HepG2 (cell line): ENCODE data around the gene CHSY3. TPM values are rescaled to one million over a fixed set of nuclear protein-coding genes. Genes with fewer than 3 reads are reported as not detected.

Source experiments
- ATAC-seq: fragments of 200-7000 bp; cut with Tn5 transposase; 3 replicates; pipeline ENCODE4 v1.9.1; 2020; ENCODE audit warnings: mild to moderate bottlenecking, moderate library complexity
- BruUV-seq: library from RNA; stranded (reverse); fragments of 400-500 nt; replicated peaks from 2 replicates; lab custom pipeline; 2021; lab: Mats Ljungman, UMichigan
- CTCF ChIA-PET: fragments of 300-600 bp; formaldehyde crosslinking; extraction: SDS; loops from one replicate; lab custom pipeline; 2021; ENCODE audit warnings: low total read pairs, inconsistent platforms, low intra/inter-chr PET ratio; lab: Yijun Ruan, JAX
- POLR2A ChIA-PET: fragments of 350-600 bp; sonication (Branson Sonifier 250); formaldehyde crosslinking; loops from one replicate; lab custom pipeline; 2020; ENCODE audit warnings: antibody characterized with exemption, inconsistent platforms; lab: Yijun Ruan, JAX
- DNase-seq: peaks from one replicate; pipeline ENCODE4 v3.0.0-alpha.2; 2015; ENCODE audit warnings: low spot score
- FAIRE-seq: peaks from 3 replicates; lab custom pipeline; 2011; peaks lifted over from hg19 to GRCh38; lab: Jason Lieb, UNC
- H2AFZ ChIP-seq: one replicate; pipeline ENCODE4 v1.6.1; 2011; ENCODE audit warnings: low read length, inconsistent platforms
- H3K27ac ChIP-seq: fragments of 300-600 bp; 3 replicates; pipeline ENCODE4 v1.8.0; 2011; ENCODE audit warnings: mixed run types, mild to moderate bottlenecking, mixed read lengths, low read length, inconsistent platforms; ENCODE audit not compliant: insufficient read depth; ENCODE audit errors: extremely low read length
- H3K27me3 ChIP-seq, 2 experiments: fragments of 200-600 bp in 1 of 2; 2 replicates in 1 of 2; 3 replicates in 1 of 2; pipeline versions ENCODE4 v1.6.0 to v1.8.0; 2011; ENCODE audit warnings: low read length in 2 of 2, mild to moderate bottlenecking in 2 of 2, moderate library complexity in 2 of 2, inconsistent platforms in 1 of 2; ENCODE audit not compliant: insufficient read depth in 2 of 2, control insufficient read depth in 1 of 2
- H3K36me3 ChIP-seq, 2 experiments: fragments of 200-600 bp in 1 of 2; replicated peaks in 1 of 2; 2 replicates in 1 of 2; 3 replicates in 1 of 2; pipeline versions ENCODE4 v1.5.1 to v1.8.0; 2011; ENCODE audit warnings: low read length in 2 of 2, inconsistent platforms in 1 of 2; ENCODE audit not compliant: insufficient read depth in 2 of 2, control insufficient read depth in 1 of 2
- H3K4me1 ChIP-seq: 2 replicates; pipeline ENCODE4 v1.5.1; 2012; ENCODE audit warnings: low read length, inconsistent platforms; ENCODE audit not compliant: insufficient read depth
- H3K4me2 ChIP-seq: 2 replicates; pipeline ENCODE4 v1.6.0; 2011; ENCODE audit warnings: low read depth, low read length, inconsistent platforms
- H3K4me3 ChIP-seq, 3 experiments: fragments of 200-600 bp in 1 of 3; sonication (generic), shearing (Covaris generic) in 1 of 3; replicated peaks in 1 of 3; 2 replicates each; pipeline ENCODE4 v1.5.1; 2011 to 2016; ENCODE audit warnings: low read length in 3 of 3, inconsistent platforms in 2 of 3, low read depth in 2 of 3, mild to moderate bottlenecking in 2 of 3, control low read depth in 1 of 3, mixed read lengths in 1 of 3; ENCODE audit not compliant: insufficient read depth in 1 of 3
- H3K79me2 ChIP-seq: one replicate; pipeline ENCODE4 v1.6.1; 2011; ENCODE audit warnings: low read length, inconsistent platforms; ENCODE audit not compliant: insufficient read depth
- H3K9ac ChIP-seq: 2 replicates; pipeline ENCODE4 v1.6.0; 2011; ENCODE audit warnings: mild to moderate bottlenecking, low read depth, low read length, inconsistent platforms; ENCODE audit not compliant: insufficient read depth
- H3K9me3 ChIP-seq: 2 replicates; pipeline ENCODE4 v1.5.1; 2012; ENCODE audit warnings: mild to moderate bottlenecking, low read length
- H4K20me1 ChIP-seq: 2 replicates; pipeline ENCODE4 v1.6.0; 2011; ENCODE audit warnings: inconsistent platforms, mild to moderate bottlenecking, low read length, moderate library complexity; ENCODE audit not compliant: insufficient read depth
- HNF4G ChIP-seq, 2 experiments: sonication (generic) in 1 of 2; formaldehyde crosslinking in 1 of 2; IDR thresholded peaks; 2 replicates each; pipeline versions ENCODE4 v1.4.0 to v1.6.1; 2011 to 2020; ENCODE audit warnings: borderline replicate concordance in 2 of 2, low read depth in 2 of 2, mild to moderate bottlenecking in 2 of 2, low read length in 1 of 2, missing genetic modification reagents in 1 of 2, moderate library complexity in 1 of 2
- PAWR ChIP-seq: sonication (generic); formaldehyde crosslinking; IDR thresholded peaks from 2 replicates; pipeline ENCODE4 v1.4.0; 2020; ENCODE audit warnings: missing genetic modification reagents, mild to moderate bottlenecking, borderline replicate concordance
- PLRG1 ChIP-seq: fragments of 450-650 bp; conservative IDR thresholded peaks from 2 replicates; pipeline ENCODE4 v1.6.1; 2016
- SOX13 ChIP-seq, 3 experiments: fragments of 450-650 bp in 1 of 3; sonication (generic) in 1 of 3; formaldehyde crosslinking in 1 of 3; IDR thresholded peaks in 2 of 3; conservative IDR thresholded peaks in 1 of 3; 2 replicates each; pipeline versions ENCODE4 v1.5.0 to v1.6.1; 2016 to 2020; ENCODE audit warnings: antibody characterized with exemption in 1 of 3, mild to moderate bottlenecking in 1 of 3, missing compliant biosample characterization in 1 of 3, missing genetic modification reagents in 1 of 3, moderate library complexity in 1 of 3
- XRCC5 ChIP-seq: fragments of 200-400 bp; formaldehyde crosslinking; optimal IDR thresholded peaks from 2 replicates; pipeline ENCODE3; 2017; ENCODE audit warnings: mild to moderate bottlenecking, low read length
- ZNF17 ChIP-seq: sonication (generic); formaldehyde crosslinking; IDR thresholded peaks from 2 replicates; pipeline ENCODE4 v1.5.0; 2020; ENCODE audit warnings: mild to moderate bottlenecking, missing genetic modification reagents
- WGBS: methylation state at CpG from one replicate; pipeline ENCODE4 v1.1.6; 2017; ENCODE audit warnings: low lambda C conversion rate; 5-methylcytosine and 5-hydroxymethylcytosine counted together
- in situ Hi-C: cut with HindIII; loops from 2 replicates; pipeline ENCODE4 v1.10.0; 2017; ENCODE audit warnings: low pct_unique_long_range_greater_than_20kb; ENCODE audit not compliant: extremely low pct_ligation_motif_present
- intact Hi-C: fragments of 100-400 bp; cut with micrococcal nuclease; formaldehyde crosslinking; loops from one replicate; pipeline ENCODE4 v1.10.0; 2022; ENCODE audit not compliant: unreplicated experiment
- polyA plus RNA-seq, 8 experiments: library from polyadenylated mRNA; depleted of rRNA in 3 of 8; stranded (reverse) in 7 of 8; unstranded in 1 of 8; fragments of >200 nt; fragmentation: Illumina TruSeq in 4 of 8; extraction: Trizol in 4 of 8; gene quantifications; 2 replicates each; pipeline versions ENCODE4 v1.2.1 to v1.2.3, GENCODE V29; 2011 to 2016; ENCODE audit warnings: low read depth in 4 of 8, missing spikeins in 1 of 8, mixed read lengths in 1 of 8; ENCODE audit not compliant: insufficient read depth in 1 of 8
- total RNA-seq, 5 experiments: library from RNA; depleted of rRNA; stranded (reverse); fragments of >200 nt; fragmentation: Illumina TruSeq; extraction: Trizol; gene quantifications; 2 replicates each; pipeline ENCODE4 v1.2.3, GENCODE V29; 2016; ENCODE audit warnings: low read depth in 1 of 5
- TF ChIP-seq, protein P1 (sequence below): sonication (generic); formaldehyde crosslinking; IDR thresholded peaks from 2 replicates; pipeline ENCODE4 v1.4.0; 2020; ENCODE audit warnings: missing genetic modification reagents, borderline replicate concordance
- TF ChIP-seq, protein P2 (sequence below): IDR thresholded peaks from 2 replicates; pipeline ENCODE4 v1.6.1; 2016; ENCODE audit warnings: low read depth
- TF ChIP-seq, protein P3 (sequence below): sonication (generic); formaldehyde crosslinking; IDR thresholded peaks from 2 replicates; pipeline ENCODE4 v1.5.1; 2020; ENCODE audit warnings: missing genetic modification reagents, mild to moderate bottlenecking, borderline replicate concordance
- TF ChIP-seq, protein P4 (sequence below): sonication (generic); formaldehyde crosslinking; IDR thresholded peaks from 2 replicates; pipeline ENCODE4 v1.4.0; 2020; ENCODE audit warnings: mild to moderate bottlenecking, missing genetic modification reagents
- TF ChIP-seq, protein P5 (sequence below): sonication (generic); formaldehyde crosslinking; IDR thresholded peaks from 2 replicates; pipeline ENCODE4 v1.5.0; 2020; ENCODE audit warnings: missing genetic modification reagents

Gene CHSY3
- total and polyA plus RNA-seq, 2 of the 13 experiments (the other 11 are each of a cell fraction or from before 2014, with no cell fraction given): 0.26 to 4.1 TPM

DNA sequence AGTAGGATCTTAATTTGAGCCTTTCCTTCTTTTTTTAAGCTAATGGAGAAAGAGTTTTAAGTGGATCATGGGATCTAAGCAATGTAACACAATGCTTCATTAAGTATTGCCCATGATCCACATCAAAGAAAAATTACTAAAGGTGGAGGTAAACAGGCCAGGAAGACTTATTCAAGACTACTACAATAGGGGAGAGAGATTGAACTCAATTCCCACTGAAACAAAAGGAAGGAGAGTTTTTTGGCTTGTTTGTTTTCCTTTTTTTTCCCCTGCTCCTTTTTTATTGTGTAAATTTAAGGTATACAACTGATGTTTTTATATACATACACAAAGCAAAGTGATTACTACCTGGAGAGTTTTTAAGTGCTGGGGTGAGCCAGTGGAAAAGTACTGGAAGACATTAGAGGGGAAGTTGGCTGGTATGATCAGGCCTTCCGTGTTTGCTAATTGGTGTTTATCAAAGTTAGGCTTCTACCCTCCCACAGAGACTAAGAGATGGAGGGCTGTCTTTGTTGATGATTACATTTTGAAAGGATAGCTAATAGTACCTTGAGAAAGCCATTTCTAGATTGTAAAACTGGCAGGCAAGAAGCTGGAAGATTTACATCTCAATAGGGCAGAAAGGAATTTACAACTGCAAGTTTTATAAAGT is 262.7 kb downstream of the CHSY3 start:
- POLR2A ChIA-PET: no interaction called here

DNA sequence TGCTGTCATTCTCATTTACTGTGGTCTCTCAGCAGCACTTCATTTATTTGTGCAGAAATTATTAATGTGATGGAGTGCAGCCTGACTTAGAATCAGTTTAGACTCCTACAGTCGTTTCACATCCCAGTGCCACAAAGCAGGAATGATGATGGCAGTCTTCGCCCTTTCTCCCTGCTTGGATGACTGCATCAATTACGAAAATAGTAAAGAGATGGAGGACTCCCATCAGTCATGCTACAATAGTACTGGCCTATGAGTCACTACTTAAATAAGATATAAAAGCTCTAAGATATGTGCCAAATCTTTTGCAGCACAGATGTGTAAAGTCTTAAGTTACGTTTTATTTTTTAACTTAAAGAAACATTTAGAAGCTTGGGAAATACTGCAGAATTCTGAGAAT is 263.9 kb downstream of the CHSY3 start:
- FAIRE-seq (no peak), ATAC-seq (no peak), DNase-seq (no peak)
- 29% methylated on average over 4 of the region's 4 CpGs for WGBS
- POLR2A ChIA-PET: no interaction called here
- Histone ChIP-seq H2AFZ (no peak overlapping the region), H3K36me3 (no peaks in the 10 kb centered on the region), H3K27ac (no peak overlapping the region), H3K4me3 (no peak overlapping the region), H3K4me1 (no peaks in the 10 kb centered on the region), H3K9ac (no peak overlapping the region), H3K27me3 (no peaks in the 10 kb centered on the region), H4K20me1 (no peaks in the 10 kb centered on the region), H3K9me3 (no peaks in the 10 kb centered on the region), H3K4me2 (no peak overlapping the region), H3K79me2 (no peaks in the 10 kb centered on the region)
- intact Hi-C loops (no loop called here), in situ Hi-C loops (no loop called here)
- BruUV-seq: no TSS peak
- CTCF ChIA-PET: no interaction called here
- TF ChIP-seq, protein P1, sequence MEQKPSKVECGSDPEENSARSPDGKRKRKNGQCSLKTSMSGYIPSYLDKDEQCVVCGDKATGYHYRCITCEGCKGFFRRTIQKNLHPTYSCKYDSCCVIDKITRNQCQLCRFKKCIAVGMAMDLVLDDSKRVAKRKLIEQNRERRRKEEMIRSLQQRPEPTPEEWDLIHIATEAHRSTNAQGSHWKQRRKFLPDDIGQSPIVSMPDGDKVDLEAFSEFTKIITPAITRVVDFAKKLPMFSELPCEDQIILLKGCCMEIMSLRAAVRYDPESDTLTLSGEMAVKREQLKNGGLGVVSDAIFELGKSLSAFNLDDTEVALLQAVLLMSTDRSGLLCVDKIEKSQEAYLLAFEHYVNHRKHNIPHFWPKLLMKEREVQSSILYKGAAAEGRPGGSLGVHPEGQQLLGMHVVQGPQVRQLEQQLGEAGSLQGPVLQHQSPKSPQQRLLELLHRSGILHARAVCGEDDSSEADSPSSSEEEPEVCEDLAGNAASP (CRISPR knock-in tag): no peak
- TF ChIP-seq, protein P2, sequence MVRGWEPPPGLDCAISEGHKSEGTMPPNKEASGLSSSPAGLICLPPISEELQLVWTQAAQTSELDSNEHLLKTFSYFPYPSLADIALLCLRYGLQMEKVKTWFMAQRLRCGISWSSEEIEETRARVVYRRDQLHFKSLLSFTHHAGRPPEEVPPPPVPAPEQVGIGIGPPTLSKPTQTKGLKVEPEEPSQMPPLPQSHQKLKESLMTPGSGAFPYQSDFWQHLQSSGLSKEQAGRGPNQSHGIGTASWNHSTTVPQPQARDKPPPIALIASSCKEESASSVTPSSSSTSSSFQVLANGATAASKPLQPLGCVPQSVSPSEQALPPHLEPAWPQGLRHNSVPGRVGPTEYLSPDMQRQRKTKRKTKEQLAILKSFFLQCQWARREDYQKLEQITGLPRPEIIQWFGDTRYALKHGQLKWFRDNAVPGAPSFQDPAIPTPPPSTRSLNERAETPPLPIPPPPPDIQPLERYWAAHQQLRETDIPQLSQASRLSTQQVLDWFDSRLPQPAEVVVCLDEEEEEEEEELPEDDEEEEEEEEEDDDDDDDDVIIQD (CRISPR knock-in tag): no peak
- TF ChIP-seq, protein P3, sequence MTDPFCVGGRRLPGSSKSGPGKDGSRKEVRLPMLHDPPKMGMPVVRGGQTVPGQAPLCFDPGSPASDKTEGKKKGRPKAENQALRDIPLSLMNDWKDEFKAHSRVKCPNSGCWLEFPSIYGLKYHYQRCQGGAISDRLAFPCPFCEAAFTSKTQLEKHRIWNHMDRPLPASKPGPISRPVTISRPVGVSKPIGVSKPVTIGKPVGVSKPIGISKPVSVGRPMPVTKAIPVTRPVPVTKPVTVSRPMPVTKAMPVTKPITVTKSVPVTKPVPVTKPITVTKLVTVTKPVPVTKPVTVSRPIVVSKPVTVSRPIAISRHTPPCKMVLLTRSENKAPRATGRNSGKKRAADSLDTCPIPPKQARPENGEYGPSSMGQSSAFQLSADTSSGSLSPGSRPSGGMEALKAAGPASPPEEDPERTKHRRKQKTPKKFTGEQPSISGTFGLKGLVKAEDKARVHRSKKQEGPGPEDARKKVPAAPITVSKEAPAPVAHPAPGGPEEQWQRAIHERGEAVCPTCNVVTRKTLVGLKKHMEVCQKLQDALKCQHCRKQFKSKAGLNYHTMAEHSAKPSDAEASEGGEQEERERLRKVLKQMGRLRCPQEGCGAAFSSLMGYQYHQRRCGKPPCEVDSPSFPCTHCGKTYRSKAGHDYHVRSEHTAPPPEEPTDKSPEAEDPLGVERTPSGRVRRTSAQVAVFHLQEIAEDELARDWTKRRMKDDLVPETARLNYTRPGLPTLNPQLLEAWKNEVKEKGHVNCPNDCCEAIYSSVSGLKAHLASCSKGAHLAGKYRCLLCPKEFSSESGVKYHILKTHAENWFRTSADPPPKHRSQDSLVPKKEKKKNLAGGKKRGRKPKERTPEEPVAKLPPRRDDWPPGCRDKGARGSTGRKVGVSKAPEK: no peak
- no peak for TF ChIP-seq SOX13 (IDR thresholded peaks at IDR 0.05)
- TF ChIP-seq SOX13 (CRISPR knock-in tag; conservative IDR thresholded peaks at IDR 0.05 in 1 of 2, IDR thresholded peaks at IDR 0.05 in 1 of 2): no peak

More for the DNA sequence above, 262.7 kb downstream of the CHSY3 start:
- DNase-seq (no peak), ATAC-seq (no peak), FAIRE-seq (no peak)
- in situ Hi-C loops (no loop called here), intact Hi-C loops (no loop called here)
- H4K20me1 ChIP-seq: no peaks in the 10 kb centered on the region
- H3K4me1 ChIP-seq: no peaks in the 10 kb centered on the region
- 13% methylated on average over 1 of the region's 1 CpG for WGBS
- H3K36me3 ChIP-seq: no peaks in the 10 kb centered on the region
- no peak overlapping the region for H3K9ac ChIP-seq
- no peaks in the 10 kb centered on the region for H3K9me3 ChIP-seq
- H3K4me3 ChIP-seq: no peak overlapping the region
- H3K27ac ChIP-seq: no peak overlapping the region
- TF ChIP-seq, protein P4, sequence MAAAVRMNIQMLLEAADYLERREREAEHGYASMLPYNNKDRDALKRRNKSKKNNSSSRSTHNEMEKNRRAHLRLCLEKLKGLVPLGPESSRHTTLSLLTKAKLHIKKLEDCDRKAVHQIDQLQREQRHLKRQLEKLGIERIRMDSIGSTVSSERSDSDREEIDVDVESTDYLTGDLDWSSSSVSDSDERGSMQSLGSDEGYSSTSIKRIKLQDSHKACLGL (CRISPR knock-in tag): no peak
- TF ChIP-seq PAWR (CRISPR knock-in tag): no peak
- no peak for TF ChIP-seq ZNF17 (CRISPR knock-in tag)
- no peak for TF ChIP-seq HNF4G (IDR thresholded peaks at IDR 0.05; ENCODE audit: borderline replicate concordance, low read depth, low read length)
- no peak for TF ChIP-seq HNF4G (CRISPR knock-in tag; IDR thresholded peaks at IDR 0.05; ENCODE audit: borderline replicate concordance, low read depth)
- no peak for TF ChIP-seq PLRG1
- TF ChIP-seq, protein P5, sequence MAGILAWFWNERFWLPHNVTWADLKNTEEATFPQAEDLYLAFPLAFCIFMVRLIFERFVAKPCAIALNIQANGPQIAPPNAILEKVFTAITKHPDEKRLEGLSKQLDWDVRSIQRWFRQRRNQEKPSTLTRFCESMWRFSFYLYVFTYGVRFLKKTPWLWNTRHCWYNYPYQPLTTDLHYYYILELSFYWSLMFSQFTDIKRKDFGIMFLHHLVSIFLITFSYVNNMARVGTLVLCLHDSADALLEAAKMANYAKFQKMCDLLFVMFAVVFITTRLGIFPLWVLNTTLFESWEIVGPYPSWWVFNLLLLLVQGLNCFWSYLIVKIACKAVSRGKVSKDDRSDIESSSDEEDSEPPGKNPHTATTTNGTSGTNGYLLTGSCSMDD: no peak
- no peak for TF ChIP-seq XRCC5
- no peaks in the 10 kb centered on the region for H3K27me3 ChIP-seq
- CTCF ChIA-PET: no interaction called here
- H2AFZ ChIP-seq: no peak overlapping the region
- no peak overlapping the region for H3K4me2 ChIP-seq
- no peaks in the 10 kb centered on the region for H3K79me2 ChIP-seq
- BruUV-seq: no TSS peak
